Activated CD8-positive, alpha-beta memory T cell treated with anti-CD3 and anti-CD28 coated beads, Interleukin-2, amount 10 ng/mL, durations not matched to agents 7 days and 5 days (primary cell): ENCODE measurements around the gene SYNPR. TPM values are rescaled to one million over a fixed set of nuclear protein-coding genes. Genes with fewer than 3 reads are reported as not detected.
"Not testable (repeated sequence)": the region's sequence is repeated elsewhere in the genome, so short reads cannot be mapped to it uniquely, and the experiment has no call there.

Experiments used
- ATAC-seq: fragments of 150-1000 bp; cut with Tn5 transposase; one replicate; pipeline ENCODE4 v1.10.0; 2021; ENCODE audit warnings: moderate library complexity
- CTCF ChIA-PET: fragments of 350-600 bp; sonication (Branson Sonifier 250); formaldehyde crosslinking; loops from one replicate; lab custom pipeline; 2021; ENCODE audit warnings: antibody characterized with exemption; lab: Charles Lee
- DNase-seq: peaks from one replicate; pipeline ENCODE4 v3.0.0-alpha.2; 2020
- H3K27ac Mint-ChIP-seq: one replicate; pipeline ENCODE4 v1.8.0; 2021; ENCODE audit warnings: mild to moderate bottlenecking, mixed read lengths
- H3K27me3 Mint-ChIP-seq: one replicate; pipeline ENCODE4 v1.8.0; 2021; ENCODE audit warnings: mixed read lengths
- H3K36me3 Mint-ChIP-seq: one replicate; pipeline ENCODE4 v1.8.0; 2021; ENCODE audit warnings: mild to moderate bottlenecking, mixed read lengths
- H3K4me1 Mint-ChIP-seq: one replicate; pipeline ENCODE4 v1.8.0; 2021; ENCODE audit warnings: mixed read lengths
- H3K4me3 Mint-ChIP-seq: one replicate; pipeline ENCODE4 v1.8.0; 2021; ENCODE audit warnings: mild to moderate bottlenecking, moderate library complexity, mixed read lengths
- H3K9me3 Mint-ChIP-seq: one replicate; pipeline ENCODE4 v1.8.0; 2022; ENCODE audit warnings: low read depth, mixed read lengths
- total RNA-seq, 2 experiments: library from RNA; stranded (reverse); gene quantifications; one replicate each; pipeline ENCODE4 v1.2.3, GENCODE V29; 2021

The SYNPR gene
- total RNA-seq = not detected

GRCh38 chr3:63278171-63279004, at the start of gene SYNPR:
TSS of gene SYNPR (plus strand) at chr3:63278308.
- Mint-ChIP-seq H3K36me3 (no peaks in the 10 kb centered on the region), H3K27me3 (peaks cover 27% of the 10 kb centered on the region), H3K27ac (no peak within 1 kb of the TSS), H3K4me1 (no peaks in the 10 kb centered on the region), H3K4me3 (no peak within 1 kb of the TSS), H3K9me3 (no peaks in the 10 kb centered on the region)
- CTCF ChIA-PET = no interaction called here
- no peak for ATAC-seq
- DNase-seq = no peak

GRCh38 chr3:63228677-63229076, 49.4 kb upstream of the SYNPR start:
- CTCF ChIA-PET = interaction anchor here (0.6 kb wide), 1 partner anchor 849 kb away, joined by 3 read pairs; no protein-coding TSS in a partner anchor
- DNase-seq = no peak
- Mint-ChIP-seq H3K27ac (no peak overlapping the region), H3K4me1 (no peaks in the 10 kb centered on the region), H3K27me3 (no peaks in the 10 kb centered on the region), H3K36me3 (no peaks in the 10 kb centered on the region), H3K4me3 (no peak overlapping the region), H3K9me3 (peaks cover 2% of the 10 kb centered on the region)
- ATAC-seq = no peak

GRCh38 chr3:63230146-63230545, 48.0 kb upstream of the SYNPR start:
- no peak for ATAC-seq

GRCh38 chr3:63231643-63232042, 46.5 kb upstream of the SYNPR start:
- Mint-ChIP-seq H3K9me3 (peaks cover 2% of the 10 kb centered on the region), H3K27me3 (no peaks in the 10 kb centered on the region), H3K4me1 (no peaks in the 10 kb centered on the region), H3K27ac (no peak overlapping the region), H3K4me3 (no peak overlapping the region), H3K36me3 (no peaks in the 10 kb centered on the region)
- DNase-seq = no peak
- CTCF ChIA-PET = no interaction called here
- ATAC-seq = no peak

More at GRCh38 chr3:63230146-63230545, 48.0 kb upstream of the SYNPR start:
- no peaks in the 10 kb centered on the region for H3K36me3 Mint-ChIP-seq
- CTCF ChIA-PET = no interaction called here
- H3K4me3 Mint-ChIP-seq = no peak overlapping the region
- H3K4me1 Mint-ChIP-seq = no peaks in the 10 kb centered on the region
- no peak overlapping the region for H3K27ac Mint-ChIP-seq
- DNase-seq = no peak
- H3K9me3 Mint-ChIP-seq = peaks cover 2% of the 10 kb centered on the region
- H3K27me3 Mint-ChIP-seq = no peaks in the 10 kb centered on the region

GRCh38 chr3:63232764-63233396, 45.2 kb upstream of the SYNPR start:
- peaks cover 2% of the 10 kb centered on the region for H3K9me3 Mint-ChIP-seq
- no peak for ATAC-seq
- H3K27me3 Mint-ChIP-seq = no peaks in the 10 kb centered on the region
- DNase-seq = no peak
- H3K4me3 Mint-ChIP-seq = no peak overlapping the region
- no peaks in the 10 kb centered on the region for H3K4me1 Mint-ChIP-seq
- CTCF ChIA-PET = no interaction called here
- no peaks in the 10 kb centered on the region for H3K36me3 Mint-ChIP-seq
- no peak overlapping the region for H3K27ac Mint-ChIP-seq

- DNase-seq = no peak
- no peaks in the 10 kb centered on the region for H3K36me3 Mint-ChIP-seq
- H3K9me3 Mint-ChIP-seq = peaks cover 7% of the 10 kb centered on the region
- no peaks in the 10 kb centered on the region for H3K27me3 Mint-ChIP-seq
- CTCF ChIA-PET = no interaction called here
- H3K4me1 Mint-ChIP-seq = no peaks in the 10 kb centered on the region
- ATAC-seq = no peak
- H3K27ac Mint-ChIP-seq = no peak overlapping the region
- no peak overlapping the region for H3K4me3 Mint-ChIP-seq
Measured at GRCh38 chr3:63240381-63240902, 37.7 kb upstream of the SYNPR start.

GRCh38 chr3:63242124-63242523, 36.0 kb upstream of the SYNPR start:
- CTCF ChIA-PET = no interaction called here
- peaks cover 7% of the 10 kb centered on the region for H3K9me3 Mint-ChIP-seq
- no peak for DNase-seq
- no peaks in the 10 kb centered on the region for H3K36me3 Mint-ChIP-seq
- no peak overlapping the region for H3K27ac Mint-ChIP-seq
- H3K4me3 Mint-ChIP-seq = no peak overlapping the region
- ATAC-seq = no peak
- no peaks in the 10 kb centered on the region for H3K27me3 Mint-ChIP-seq
- H3K4me1 Mint-ChIP-seq = no peaks in the 10 kb centered on the region

- H3K27ac Mint-ChIP-seq = no peak overlapping the region
- no peak overlapping the region for H3K4me3 Mint-ChIP-seq
- DNase-seq = no peak
- H3K9me3 Mint-ChIP-seq = peaks cover 3% of the 10 kb centered on the region
- H3K27me3 Mint-ChIP-seq = no peaks in the 10 kb centered on the region
- no peaks in the 10 kb centered on the region for H3K36me3 Mint-ChIP-seq
- no peak for ATAC-seq
- CTCF ChIA-PET = no interaction called here
- H3K4me1 Mint-ChIP-seq = no peaks in the 10 kb centered on the region
Measured at GRCh38 chr3:63244486-63244885, 33.6 kb upstream of the SYNPR start.

GRCh38 chr3:63245726-63246241, 32.3 kb upstream of the SYNPR start:
- Mint-ChIP-seq H3K27ac (no peak overlapping the region), H3K9me3 (no peaks in the 10 kb centered on the region), H3K36me3 (no peaks in the 10 kb centered on the region), H3K27me3 (no peaks in the 10 kb centered on the region), H3K4me3 (no peak overlapping the region), H3K4me1 (no peaks in the 10 kb centered on the region)
- DNase-seq (no peak), ATAC-seq (no peak)
- CTCF ChIA-PET = no interaction called here

- CTCF ChIA-PET = no interaction called here
- no peak for ATAC-seq
Measured at GRCh38 chr3:63248015-63248414, 30.1 kb upstream of the SYNPR start.

GRCh38 chr3:63251499-63251898, 26.6 kb upstream of the SYNPR start:
- Mint-ChIP-seq H3K4me3 (no peak overlapping the region), H3K9me3 (peaks cover 2% of the 10 kb centered on the region), H3K36me3 (no peaks in the 10 kb centered on the region), H3K27me3 (no peaks in the 10 kb centered on the region), H3K4me1 (no peaks in the 10 kb centered on the region), H3K27ac (no peak overlapping the region)
- DNase-seq = no peak
- CTCF ChIA-PET = no interaction called here
- ATAC-seq = no peak

More at GRCh38 chr3:63248015-63248414, 30.1 kb upstream of the SYNPR start:
- H3K36me3 Mint-ChIP-seq = no peaks in the 10 kb centered on the region
- H3K4me3 Mint-ChIP-seq = no peak overlapping the region
- no peaks in the 10 kb centered on the region for H3K27me3 Mint-ChIP-seq
- no peaks in the 10 kb centered on the region for H3K4me1 Mint-ChIP-seq
- DNase-seq = no peak
- H3K27ac Mint-ChIP-seq = no peak overlapping the region
- no peaks in the 10 kb centered on the region for H3K9me3 Mint-ChIP-seq

- DNase-seq, H3K4me1 Mint-ChIP-seq, CTCF ChIA-PET, H3K4me3 Mint-ChIP-seq, ATAC-seq, H3K9me3 Mint-ChIP-seq, H3K27ac Mint-ChIP-seq, H3K36me3 Mint-ChIP-seq, H3K27me3 Mint-ChIP-seq: not testable (repeated sequence)
Measured at GRCh38 chr3:63255819-63256218, 22.3 kb upstream of the SYNPR start.

GRCh38 chr3:63264716-63265115, 13.4 kb upstream of the SYNPR start:
- no peak for ATAC-seq
- Mint-ChIP-seq H3K27ac (no peak overlapping the region), H3K36me3 (no peaks in the 10 kb centered on the region), H3K4me3 (no peak overlapping the region), H3K9me3 (no peaks in the 10 kb centered on the region), H3K4me1 (no peaks in the 10 kb centered on the region), H3K27me3 (no peaks in the 10 kb centered on the region)
- CTCF ChIA-PET = no interaction called here
- DNase-seq = no peak

- no peak for ATAC-seq
- Mint-ChIP-seq H3K27ac (no peak overlapping the region), H3K9me3 (no peaks in the 10 kb centered on the region), H3K4me1 (no peaks in the 10 kb centered on the region), H3K4me3 (no peak overlapping the region), H3K27me3 (peaks cover 15% of the 10 kb centered on the region), H3K36me3 (no peaks in the 10 kb centered on the region)
- CTCF ChIA-PET = no interaction called here
- no peak for DNase-seq
Measured at GRCh38 chr3:63274359-63274758, 3.7 kb upstream of the SYNPR start.
